ENCODE measurements around the gene BABAM1. TPM values are rescaled to one million over a fixed set of nuclear protein-coding genes. Genes with fewer than 3 reads are reported as not detected.

Gene BABAM1
- total and polyA plus RNA-seq, 2 of the 4 experiments (the other 2 are of a cell fraction) = 95.1 to 101 TPM

- Histone ChIP-seq H3K79me1 (ENCODE audit: low read depth in 1 of 2, low read length in 2 of 2) (peaks cover 30 to 73% of the 10 kb centered on the region in 2 experiments), H2BK5ac (ENCODE audit: low read depth, low read length, poor library complexity, severe bottlenecking) (peak within 1 kb of the TSS; percentile 69), H3K4me3 (ENCODE audit: insufficient read depth, low read depth, low read length) (peak within 1 kb of the TSS; percentile 60), H3K9me1 (ENCODE audit: insufficient read depth, low read length) (peaks cover 22% of the 10 kb centered on the region), H3K4me2 (ENCODE audit: low read depth, low read length) (peak within 1 kb of the TSS; percentile 98), H3K9me3 (ENCODE audit: control insufficient read depth, insufficient read depth, low read length) (no peaks in the 10 kb centered on the region), H4K8ac (ENCODE audit: low read depth in 2 of 2, low read length in 2 of 2) (peak within 1 kb of the TSS; percentile 20 to 97; a peak in 2 of 4 replicates), H4K20me1 (ENCODE audit: insufficient read depth, low read length) (peaks cover 29% of the 10 kb centered on the region), H3K23ac (ENCODE audit: low read depth, low read length) (peak within 1 kb of the TSS; percentile 96), H2AFZ (replicated peaks; ENCODE audit: low read length, poor library complexity) (peak within 1 kb of the TSS; percentile 95), H2AK9ac (replicated peaks; ENCODE audit: low read depth, low read length, poor library complexity) (peak within 1 kb of the TSS; percentile 100), H3K27me3 (ENCODE audit: control insufficient read depth, insufficient read depth, low read length) (no peaks in the 10 kb centered on the region), H3K14ac (replicated peaks; ENCODE audit: low read depth, low read length) (peak within 1 kb of the TSS; percentile 95), H3K4me1 (ENCODE audit: control insufficient read depth, insufficient read depth, low read length) (peaks cover 15% of the 10 kb centered on the region), H4K91ac (ENCODE audit: insufficient read depth, low read depth, low read length) (peak within 1 kb of the TSS; percentile 52), H3K18ac (ENCODE audit: low read depth, low read length) (no peak within 1 kb of the TSS), H3K36me3 (ENCODE audit: control insufficient read depth, insufficient read depth, low read length) (peaks cover 16% of the 10 kb centered on the region), H3K4ac (ENCODE audit: low read depth, low read length) (peak within 1 kb of the TSS; percentile 67), H2BK120ac (ENCODE audit: low read depth, low read length) (peak within 1 kb of the TSS; percentile 53; the same call in 1 of the 2 replicates), H3K9ac (ENCODE audit: low read depth, low read length) (peak within 1 kb of the TSS; percentile 67), H2BK20ac (ENCODE audit: low read depth, low read length) (0 out of 2 replicates have a peak within 1 kb of the TSS, but pooled peaks have one; percentile 23), H3K27ac (ENCODE audit: insufficient read depth, low read length) (peak within 1 kb of the TSS; percentile 60), H2AK5ac (ENCODE audit: low read depth, low read length) (peak within 1 kb of the TSS; percentile 94), H3K56ac (ENCODE audit: extremely low read depth, insufficient read depth, low read length) (peak within 1 kb of the TSS; percentile 59; the same call in 1 of the 2 replicates), H4K5ac (ENCODE audit: low read depth, low read length) (peak within 1 kb of the TSS; percentile 69), H2BK15ac (ENCODE audit: low read depth, low read length) (no peak within 1 kb of the TSS)
- ChIA-PET POLR2A (ENCODE audit: unreplicated experiment) (interaction anchor here (0.7 kb wide), 1 partner anchor 96 kb away, joined by 4 read pairs; the partner anchor contains the start of gene BST2), CTCF (interaction anchor here (0.6 to 0.7 kb wide), 3 partner anchors 17 to 753 kb away, joined by 3 read pairs; no protein-coding TSS in a partner anchor)
- in situ Hi-C loops (cut with MboI; ENCODE audit: low sequenced_read_pairs) (no loop called here), intact Hi-C loops (cut with micrococcal nuclease) (loop anchor here (1.0 kb wide), 1 partner anchor 25 kb away; the partner anchor contains the start of gene ANO8), dilution Hi-C loops (cut with HindIII; ENCODE audit: low sequenced_read_pairs, unreplicated experiment) (no loop called here)
- ATAC-seq (ENCODE audit: low read depth) = peak; percentile 87
- WGBS, 2 experiments (ENCODE audit: extremely low coverage in 2 of 2, insufficient read length in 1 of 2) = 4% methylated on average over 11 of the region's 46 CpGs; no CpG with 5 or more reads in 1 of the 2 experiments
- DNase-seq = peak; percentile 100
- BruUV-seq (replicated peaks) = TSS peak; percentile 31
- TF ChIP-seq POLR2A (IDR thresholded peaks at IDR 0.05; ENCODE audit: low read depth, low read length) (peak; percentile 70; the same call in 1 of the 2 replicates), RFX5 (IDR thresholded peaks at IDR 0.05; ENCODE audit: low read depth, low read length) (no peak), RCOR1 (IDR thresholded peaks at IDR 0.05; ENCODE audit: insufficient replicate concordance, low read length) (no peak), MAZ (IDR thresholded peaks at IDR 0.05; ENCODE audit: borderline replicate concordance, low read depth, low read length) (peak; percentile 66; the same call in 1 of the 2 replicates), RAD21 (IDR thresholded peaks at IDR 0.05; ENCODE audit: low read length) (no peak), USF2 (IDR thresholded peaks at IDR 0.05; ENCODE audit: low read depth, low read length) (no peak), ELK1 (IDR thresholded peaks at IDR 0.05; ENCODE audit: borderline replicate concordance, low read depth, low read length) (no peak), BHLHE40 (IDR thresholded peaks at IDR 0.05; ENCODE audit: low read depth, low read length) (no peak), FOS (IDR thresholded peaks at IDR 0.05; ENCODE audit: low read depth, low read length) (peak; percentile 75), SMC3 (IDR thresholded peaks at IDR 0.05; ENCODE audit: low read depth, low read length) (no peak), CEBPB (IDR thresholded peaks at IDR 0.05; ENCODE audit: low read depth, low read length) (peak; percentile 36; the same call in 1 of the 2 replicates), CHD1 (IDR thresholded peaks at IDR 0.05; ENCODE audit: low read depth, low read length) (no peak)
- TF ChIP-seq, protein P1, sequence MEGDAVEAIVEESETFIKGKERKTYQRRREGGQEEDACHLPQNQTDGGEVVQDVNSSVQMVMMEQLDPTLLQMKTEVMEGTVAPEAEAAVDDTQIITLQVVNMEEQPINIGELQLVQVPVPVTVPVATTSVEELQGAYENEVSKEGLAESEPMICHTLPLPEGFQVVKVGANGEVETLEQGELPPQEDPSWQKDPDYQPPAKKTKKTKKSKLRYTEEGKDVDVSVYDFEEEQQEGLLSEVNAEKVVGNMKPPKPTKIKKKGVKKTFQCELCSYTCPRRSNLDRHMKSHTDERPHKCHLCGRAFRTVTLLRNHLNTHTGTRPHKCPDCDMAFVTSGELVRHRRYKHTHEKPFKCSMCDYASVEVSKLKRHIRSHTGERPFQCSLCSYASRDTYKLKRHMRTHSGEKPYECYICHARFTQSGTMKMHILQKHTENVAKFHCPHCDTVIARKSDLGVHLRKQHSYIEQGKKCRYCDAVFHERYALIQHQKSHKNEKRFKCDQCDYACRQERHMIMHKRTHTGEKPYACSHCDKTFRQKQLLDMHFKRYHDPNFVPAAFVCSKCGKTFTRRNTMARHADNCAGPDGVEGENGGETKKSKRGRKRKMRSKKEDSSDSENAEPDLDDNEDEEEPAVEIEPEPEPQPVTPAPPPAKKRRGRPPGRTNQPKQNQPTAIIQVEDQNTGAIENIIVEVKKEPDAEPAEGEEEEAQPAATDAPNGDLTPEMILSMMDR (conservative IDR thresholded peaks at IDR 0.05; ENCODE audit: low read depth, low read length) = no peak
These were observed 42.1 kb downstream of the BABAM1 start, which contains the start of gene DDA1 for GRCh38 chr19:17309198-17309964. TSS of gene DDA1 (plus strand) at chr19:17309563. CDS start at chr19:17309655, 92 bp downstream.
